Loucy (cell line): ENCODE results near the gene PLET1.

ENCODE experiments used
- H2AFZ ChIP-seq: fragments of 200-600 bp; sonication (generic); 2 replicates; pipeline ENCODE4 v1.6.0; 2016; ENCODE audit warnings: antibody characterized with exemption, mild to moderate bottlenecking, low read length, moderate library complexity
- H3F3A ChIP-seq: fragments of 200-600 bp; 2 replicates; pipeline ENCODE4 v1.6.0; 2016; ENCODE audit warnings: antibody characterized with exemption, low read depth, mild to moderate bottlenecking
- H3K27me3 ChIP-seq: fragments of 200-600 bp; sonication (generic); 2 replicates; pipeline ENCODE4 v1.6.1; 2014; ENCODE audit warnings: low read length, mild to moderate bottlenecking; ENCODE audit not compliant: insufficient read depth, poor library complexity, severe bottlenecking
- H3K36me3 ChIP-seq: fragments of 200-600 bp; sonication (generic); 2 replicates; pipeline ENCODE4 v1.6.1; 2016; ENCODE audit warnings: low read length; ENCODE audit not compliant: insufficient read depth
- H3K4me1 ChIP-seq: fragments of 200-600 bp; sonication (generic); 2 replicates; pipeline ENCODE4 v1.5.1; 2014; ENCODE audit warnings: low read length, mild to moderate bottlenecking; ENCODE audit not compliant: insufficient read depth, poor library complexity, severe bottlenecking
- H3K4me2 ChIP-seq: fragments of 200-600 bp; sonication (generic); 2 replicates; pipeline ENCODE4 v1.6.0; 2014; ENCODE audit warnings: antibody characterized with exemption, low read length, low read depth, mild to moderate bottlenecking; ENCODE audit not compliant: poor library complexity, severe bottlenecking
- H3K4me3 ChIP-seq: fragments of 200-600 bp; sonication (generic); 2 replicates; pipeline ENCODE4 v1.5.1; 2014; ENCODE audit warnings: low read length, mild to moderate bottlenecking, mixed read lengths; ENCODE audit not compliant: poor library complexity, severe bottlenecking
- H3K79me2 ChIP-seq: fragments of 200-600 bp; sonication (generic); 2 replicates; pipeline ENCODE4 v1.6.1; 2014; ENCODE audit warnings: low read length; ENCODE audit not compliant: insufficient read depth
- H3K9ac ChIP-seq: fragments of 200-600 bp; sonication (generic); 2 replicates; pipeline ENCODE4 v1.6.0; 2014; ENCODE audit warnings: mild to moderate bottlenecking, low read depth, low read length, moderate library complexity; ENCODE audit not compliant: poor library complexity, severe bottlenecking
- H3K9me2 ChIP-seq: fragments of 200-600 bp; sonication (generic); replicated peaks from 2 replicates; pipeline ENCODE4 v1.6.1; 2016; ENCODE audit warnings: low read depth, low read length, mixed read lengths
- H3K9me3 ChIP-seq: fragments of 200-600 bp; sonication (generic); 2 replicates; pipeline ENCODE4 v1.6.1; 2014; ENCODE audit warnings: mild to moderate bottlenecking, antibody characterized with exemption, low read length, low read depth; ENCODE audit not compliant: insufficient read depth
- H4K20me1 ChIP-seq: fragments of 200-600 bp; sonication (generic); 2 replicates; pipeline ENCODE4 v1.6.0; 2014; ENCODE audit warnings: antibody characterized with exemption, low read length, mild to moderate bottlenecking; ENCODE audit not compliant: insufficient read depth, poor library complexity, severe bottlenecking
- EZH2phosphoT487 ChIP-seq: fragments of 200-600 bp; IDR thresholded peaks from 2 replicates; pipeline ENCODE4 v1.6.1; 2018; ENCODE audit warnings: antibody characterized with exemption, mild to moderate bottlenecking, moderate library complexity, borderline replicate concordance
- TF ChIP-seq, protein P1 (sequence below): fragments of 200-600 bp; sonication (generic); conservative IDR thresholded peaks from 2 replicates; pipeline ENCODE4 v1.5.1; 2014; ENCODE audit warnings: mild to moderate bottlenecking, antibody characterized with exemption, low read length

The PLET1 gene

GRCh38 chr11:112278803-112279202 lies 18.1 kb upstream of the PLET1 start:
- H3K9me2 ChIP-seq, result no peaks in the 10 kb centered on the region
- no peaks in the 10 kb centered on the region for H3F3A ChIP-seq
- H3K9me3 ChIP-seq, result no peaks in the 10 kb centered on the region
- H3K4me2 ChIP-seq, result no peak overlapping the region
- no peak overlapping the region for H2AFZ ChIP-seq
- H3K9ac ChIP-seq, result no peak overlapping the region
- H4K20me1 ChIP-seq, result no peaks in the 10 kb centered on the region
- no peaks in the 10 kb centered on the region for H3K36me3 ChIP-seq
- TF ChIP-seq EZH2phosphoT487, result no peak
- TF ChIP-seq, protein P1, sequence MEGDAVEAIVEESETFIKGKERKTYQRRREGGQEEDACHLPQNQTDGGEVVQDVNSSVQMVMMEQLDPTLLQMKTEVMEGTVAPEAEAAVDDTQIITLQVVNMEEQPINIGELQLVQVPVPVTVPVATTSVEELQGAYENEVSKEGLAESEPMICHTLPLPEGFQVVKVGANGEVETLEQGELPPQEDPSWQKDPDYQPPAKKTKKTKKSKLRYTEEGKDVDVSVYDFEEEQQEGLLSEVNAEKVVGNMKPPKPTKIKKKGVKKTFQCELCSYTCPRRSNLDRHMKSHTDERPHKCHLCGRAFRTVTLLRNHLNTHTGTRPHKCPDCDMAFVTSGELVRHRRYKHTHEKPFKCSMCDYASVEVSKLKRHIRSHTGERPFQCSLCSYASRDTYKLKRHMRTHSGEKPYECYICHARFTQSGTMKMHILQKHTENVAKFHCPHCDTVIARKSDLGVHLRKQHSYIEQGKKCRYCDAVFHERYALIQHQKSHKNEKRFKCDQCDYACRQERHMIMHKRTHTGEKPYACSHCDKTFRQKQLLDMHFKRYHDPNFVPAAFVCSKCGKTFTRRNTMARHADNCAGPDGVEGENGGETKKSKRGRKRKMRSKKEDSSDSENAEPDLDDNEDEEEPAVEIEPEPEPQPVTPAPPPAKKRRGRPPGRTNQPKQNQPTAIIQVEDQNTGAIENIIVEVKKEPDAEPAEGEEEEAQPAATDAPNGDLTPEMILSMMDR, result no peak
- H3K4me1 ChIP-seq, result peaks cover 24% of the 10 kb centered on the region
- H3K4me3 ChIP-seq, result no peak overlapping the region
- H3K79me2 ChIP-seq, result no peaks in the 10 kb centered on the region
- no peaks in the 10 kb centered on the region for H3K27me3 ChIP-seq

DNA sequence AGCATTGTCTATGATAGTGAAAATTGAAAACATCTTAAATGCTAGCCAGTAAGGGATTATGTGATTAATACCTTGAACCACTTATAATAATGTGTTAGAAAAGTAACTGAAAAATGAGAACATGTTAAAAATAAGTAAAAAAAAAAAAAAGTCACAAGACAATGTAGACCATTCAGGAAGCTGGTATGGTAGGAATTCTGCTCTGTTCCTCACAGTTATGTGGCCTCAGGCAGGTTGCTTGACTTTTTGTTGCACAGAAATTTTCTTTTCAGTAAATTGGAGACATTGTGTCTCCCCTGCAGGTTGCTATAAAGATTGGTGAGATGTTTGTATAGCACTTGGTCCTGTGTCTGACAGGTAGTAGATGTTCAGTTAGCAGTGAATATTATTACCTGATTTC lies 17.3 kb upstream of the PLET1 start:
- TF ChIP-seq, protein P1, result no peak
- no peak for TF ChIP-seq EZH2phosphoT487
- no peak overlapping the region for H3K4me3 ChIP-seq
- H3K27me3 ChIP-seq, result no peaks in the 10 kb centered on the region
- H3K79me2 ChIP-seq, result no peaks in the 10 kb centered on the region
- H3F3A ChIP-seq, result no peaks in the 10 kb centered on the region
- no peaks in the 10 kb centered on the region for H3K9me2 ChIP-seq
- H3K4me1 ChIP-seq, result peaks cover 24% of the 10 kb centered on the region
- H4K20me1 ChIP-seq, result no peaks in the 10 kb centered on the region
- no peak overlapping the region for H2AFZ ChIP-seq
- no peaks in the 10 kb centered on the region for H3K9me3 ChIP-seq
- H3K4me2 ChIP-seq, result no peak overlapping the region
- H3K9ac ChIP-seq, result no peak overlapping the region
- no peaks in the 10 kb centered on the region for H3K36me3 ChIP-seq

GRCh38 chr11:112277029-112277428 lies 16.4 kb upstream of the PLET1 start:
- no peaks in the 10 kb centered on the region for H3K27me3 ChIP-seq

More at GRCh38 chr11:112277029-112277428, 16.4 kb upstream of the PLET1 start:
- Histone ChIP-seq H3K4me3 (no peak overlapping the region), H3K4me2 (no peak overlapping the region), H3K36me3 (no peaks in the 10 kb centered on the region), H3K9me3 (no peaks in the 10 kb centered on the region), H2AFZ (no peak overlapping the region), H3K79me2 (no peaks in the 10 kb centered on the region), H3K9ac (no peak overlapping the region), H4K20me1 (no peaks in the 10 kb centered on the region), H3F3A (no peaks in the 10 kb centered on the region), H3K4me1 (peaks cover 17% of the 10 kb centered on the region), H3K9me2 (no peaks in the 10 kb centered on the region)
- TF ChIP-seq, protein P1, result no peak
- no peak for TF ChIP-seq EZH2phosphoT487
